ENCODE results near the gene TBC1D1.
A peak's percentile ranks its signal among the peaks of the same experiment; 100 is the strongest.

Gene TBC1D1

DNA sequence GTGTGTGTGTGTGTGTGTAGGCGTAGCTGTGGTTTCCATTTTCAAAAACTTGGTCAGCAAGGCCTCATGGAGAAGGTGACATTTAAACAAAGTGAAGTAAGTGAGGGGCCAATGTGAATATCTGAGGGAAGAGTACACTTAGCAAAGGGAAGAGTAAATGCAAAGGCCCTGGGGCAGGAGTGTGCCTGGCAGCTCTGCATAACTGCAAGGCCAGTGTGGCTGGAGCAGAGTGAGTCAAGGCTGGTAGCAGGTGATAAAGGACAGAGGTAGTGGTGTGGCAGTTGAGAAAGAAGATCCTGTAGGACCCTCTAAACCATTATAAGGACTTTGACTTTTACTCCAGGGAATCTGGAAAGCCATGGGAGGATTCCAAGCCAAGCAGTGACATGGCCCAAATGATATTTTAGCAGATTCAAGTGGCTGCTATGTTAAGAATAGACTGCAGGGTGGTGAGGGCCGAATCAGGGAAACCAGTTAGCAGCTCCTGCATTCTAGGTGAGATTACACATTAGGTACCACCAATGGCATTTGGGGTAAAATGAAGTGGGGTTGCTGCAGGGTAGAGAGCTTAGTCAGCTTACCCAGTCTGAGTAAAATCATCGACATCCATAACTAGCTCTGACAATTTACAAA is 5.9 kb upstream of the TBC1D1 start:
- DNase-seq, result no peak
- no peaks in the 10 kb centered on the region for H3K4me1 ChIP-seq (ENCODE audit: control insufficient read depth, insufficient read depth, low read length, poor library complexity, severe bottlenecking)

DNA sequence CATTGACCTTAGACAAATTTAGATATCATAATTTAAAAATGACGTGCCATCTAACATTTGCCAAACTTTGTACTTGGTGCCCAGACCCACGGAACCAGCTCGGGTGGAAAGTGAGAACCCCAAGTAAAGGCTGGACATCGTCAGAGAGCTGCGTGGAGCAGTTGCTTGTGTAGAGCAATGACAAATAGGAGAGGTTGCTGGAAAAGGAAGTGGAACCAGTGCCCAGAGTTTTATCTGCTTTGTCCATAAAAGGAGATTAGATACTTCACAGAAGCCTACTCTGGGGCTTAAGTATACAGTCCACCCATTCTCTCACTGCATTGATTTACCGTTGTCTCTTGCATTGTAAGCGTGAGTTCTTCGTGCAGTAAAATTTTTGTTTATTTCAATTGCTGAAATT is 5.4 kb upstream of the TBC1D1 start:
- Histone ChIP-seq H3K27me3 (replicated peaks; ENCODE audit: control insufficient read depth, insufficient read depth, low read length, poor library complexity, severe bottlenecking) (no peaks in the 10 kb centered on the region), H3K27ac (ENCODE audit: insufficient read depth, low read length, poor library complexity, severe bottlenecking) (no peak overlapping the region), H3K9me3 (ENCODE audit: control insufficient read depth, low read length) (no peaks in the 10 kb centered on the region), H3K4me3 (ENCODE audit: insufficient read depth, low read depth, low read length, poor library complexity, severe bottlenecking) (no peak overlapping the region), H3K4me1 (ENCODE audit: control insufficient read depth, insufficient read depth, low read length, poor library complexity, severe bottlenecking) (peaks cover 3% of the 10 kb centered on the region), H3K36me3 (ENCODE audit: control insufficient read depth, insufficient read depth, low read length) (no peaks in the 10 kb centered on the region)
- no peak for DNase-seq

More for the DNA sequence above, 5.9 kb upstream of the TBC1D1 start:
- Histone ChIP-seq H3K36me3 (ENCODE audit: control insufficient read depth, insufficient read depth, low read length) (no peaks in the 10 kb centered on the region), H3K27me3 (replicated peaks; ENCODE audit: control insufficient read depth, insufficient read depth, low read length, poor library complexity, severe bottlenecking) (no peaks in the 10 kb centered on the region), H3K27ac (ENCODE audit: insufficient read depth, low read length, poor library complexity, severe bottlenecking) (no peak overlapping the region), H3K9me3 (ENCODE audit: control insufficient read depth, low read length) (no peaks in the 10 kb centered on the region), H3K4me3 (ENCODE audit: insufficient read depth, low read depth, low read length, poor library complexity, severe bottlenecking) (no peak overlapping the region)

- DNase-seq, result peak in 1 of 3 donors; percentile 1
- Histone ChIP-seq H3K27me3 (replicated peaks; ENCODE audit: control insufficient read depth, insufficient read depth, low read length, poor library complexity, severe bottlenecking) (no peaks in the 10 kb centered on the region), H3K9me3 (ENCODE audit: control insufficient read depth, low read length) (no peaks in the 10 kb centered on the region), H3K4me3 (ENCODE audit: insufficient read depth, low read depth, low read length, poor library complexity, severe bottlenecking) (peak overlapping the region; percentile 92), H3K4me1 (ENCODE audit: control insufficient read depth, insufficient read depth, low read length, poor library complexity, severe bottlenecking) (peaks cover 12% of the 10 kb centered on the region), H3K36me3 (ENCODE audit: control insufficient read depth, insufficient read depth, low read length) (no peaks in the 10 kb centered on the region), H3K27ac (ENCODE audit: insufficient read depth, low read length, poor library complexity, severe bottlenecking) (peak overlapping the region; percentile 67)
Measured at GRCh38 chr4:37889849-37890800, 759 bp upstream of the TBC1D1 start.

DNA sequence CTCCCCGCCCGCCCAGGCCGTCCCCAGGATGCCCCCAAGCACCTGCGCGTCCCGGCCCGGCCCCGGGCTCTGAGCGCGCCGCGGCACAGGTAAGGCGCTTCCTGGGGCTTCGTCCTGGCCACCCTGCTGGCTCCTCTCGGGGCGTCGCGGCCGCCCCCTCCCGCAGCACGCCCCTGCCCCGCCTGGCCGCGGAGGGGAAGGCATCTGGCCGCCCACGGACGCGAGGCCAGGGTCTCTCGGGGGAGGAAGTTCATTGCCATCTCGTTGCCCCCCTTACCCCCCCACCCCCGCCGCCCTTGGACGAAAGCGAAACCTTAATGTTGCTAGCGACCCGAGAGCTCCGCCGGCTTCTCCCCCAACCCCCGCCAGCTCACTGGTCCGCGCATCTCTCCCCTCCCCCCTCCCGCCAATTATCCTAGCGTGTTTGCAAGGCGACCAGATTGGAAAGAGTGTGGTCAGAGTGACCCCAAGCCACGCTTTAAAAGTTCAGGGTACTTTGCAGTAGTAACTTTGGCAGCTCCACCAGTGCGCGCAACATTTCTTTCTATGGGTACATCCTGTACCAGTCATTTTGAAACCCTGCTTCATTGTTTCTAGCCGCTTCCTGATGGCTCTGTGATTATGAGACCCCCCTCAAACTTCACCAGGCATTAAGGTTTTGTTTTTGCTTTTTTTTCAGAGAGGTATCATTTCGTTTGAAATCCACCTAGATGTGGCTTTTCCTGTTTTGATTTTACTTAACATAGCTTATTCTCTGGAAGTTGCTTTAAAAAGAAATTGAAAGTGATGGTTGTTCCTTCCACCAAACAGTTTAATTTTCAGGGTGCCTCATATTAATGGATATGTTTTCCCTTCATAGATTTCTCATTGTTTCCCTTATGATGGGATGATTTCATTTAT is 626 bp downstream of the TBC1D1 start:
- DNase-seq, result peak; percentile 20 to 36 (median 34)
- Histone ChIP-seq H3K36me3 (ENCODE audit: control insufficient read depth, insufficient read depth, low read length) (no peaks in the 10 kb centered on the region), H3K27me3 (replicated peaks; ENCODE audit: control insufficient read depth, insufficient read depth, low read length, poor library complexity, severe bottlenecking) (no peaks in the 10 kb centered on the region), H3K9me3 (ENCODE audit: control insufficient read depth, low read length) (no peaks in the 10 kb centered on the region), H3K4me3 (ENCODE audit: insufficient read depth, low read depth, low read length, poor library complexity, severe bottlenecking) (peak overlapping the region; percentile 92), H3K4me1 (ENCODE audit: control insufficient read depth, insufficient read depth, low read length, poor library complexity, severe bottlenecking) (peaks cover 12% of the 10 kb centered on the region), H3K27ac (ENCODE audit: insufficient read depth, low read length, poor library complexity, severe bottlenecking) (peak overlapping the region; percentile 67)

DNA sequence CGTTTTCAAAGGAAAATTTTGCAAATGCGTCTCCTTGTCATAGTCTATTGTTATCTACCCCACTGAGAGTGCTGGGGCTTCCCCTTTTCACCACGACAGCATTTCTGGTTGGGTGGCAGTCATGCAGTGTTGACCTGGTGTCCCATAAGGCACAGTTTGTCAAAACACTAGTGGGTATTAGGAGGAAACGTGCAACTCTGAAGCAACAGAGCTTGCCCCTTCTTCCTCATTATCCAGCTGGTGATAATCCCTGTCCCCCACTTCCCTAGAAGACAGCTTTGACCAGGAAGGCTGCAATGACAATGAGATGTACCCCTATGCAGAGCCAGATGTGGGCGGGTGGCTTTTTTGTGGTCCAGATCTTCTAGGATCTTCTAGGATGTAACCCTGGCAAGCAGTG is 1.8 kb downstream of the TBC1D1 start:
- DNase-seq, result peak in 2 of 3 donors; percentile 12 to 21
- Histone ChIP-seq H3K27me3 (replicated peaks; ENCODE audit: control insufficient read depth, insufficient read depth, low read length, poor library complexity, severe bottlenecking) (no peaks in the 10 kb centered on the region), H3K9me3 (ENCODE audit: control insufficient read depth, low read length) (no peaks in the 10 kb centered on the region), H3K4me3 (ENCODE audit: insufficient read depth, low read depth, low read length, poor library complexity, severe bottlenecking) (peak overlapping the region; percentile 92), H3K36me3 (ENCODE audit: control insufficient read depth, insufficient read depth, low read length) (no peaks in the 10 kb centered on the region), H3K27ac (ENCODE audit: insufficient read depth, low read length, poor library complexity, severe bottlenecking) (peak overlapping the region; percentile 37), H3K4me1 (ENCODE audit: control insufficient read depth, insufficient read depth, low read length, poor library complexity, severe bottlenecking) (peaks cover 12% of the 10 kb centered on the region)

GRCh38 chr4:37893164-37893563 is 2.3 kb downstream of the TBC1D1 start:
- Histone ChIP-seq H3K27me3 (replicated peaks; ENCODE audit: control insufficient read depth, insufficient read depth, low read length, poor library complexity, severe bottlenecking) (no peaks in the 10 kb centered on the region), H3K36me3 (ENCODE audit: control insufficient read depth, insufficient read depth, low read length) (no peaks in the 10 kb centered on the region), H3K9me3 (ENCODE audit: control insufficient read depth, low read length) (no peaks in the 10 kb centered on the region), H3K4me1 (ENCODE audit: control insufficient read depth, insufficient read depth, low read length, poor library complexity, severe bottlenecking) (peaks cover 12% of the 10 kb centered on the region), H3K4me3 (ENCODE audit: insufficient read depth, low read depth, low read length, poor library complexity, severe bottlenecking) (no peak overlapping the region), H3K27ac (ENCODE audit: insufficient read depth, low read length, poor library complexity, severe bottlenecking) (peak overlapping the region; percentile 37)
- DNase-seq, result no peak

DNA sequence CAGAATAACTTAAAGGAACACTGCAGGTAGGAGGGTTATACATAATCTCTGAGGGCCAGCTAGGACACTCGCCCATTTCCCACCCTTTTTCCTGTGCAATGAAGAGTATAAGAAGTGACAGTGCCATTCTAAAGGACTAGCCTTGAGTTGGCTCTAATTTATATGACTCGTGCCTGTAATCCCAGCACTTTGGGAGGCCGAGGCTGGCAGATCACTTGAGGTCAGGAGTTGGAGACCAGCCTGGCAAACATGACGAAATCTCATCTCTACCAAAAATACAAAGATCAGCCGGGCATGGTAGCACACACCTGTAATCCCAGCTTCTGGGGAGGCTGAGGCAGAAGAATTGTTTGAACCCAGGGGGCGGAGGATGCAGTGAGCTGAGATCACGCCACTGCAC is 4.4 kb downstream of the TBC1D1 start:
- no peak overlapping the region for H3K27ac ChIP-seq (ENCODE audit: insufficient read depth, low read length, poor library complexity, severe bottlenecking)
- DNase-seq, result no peak
- peaks cover 11% of the 10 kb centered on the region for H3K4me1 ChIP-seq (ENCODE audit: control insufficient read depth, insufficient read depth, low read length, poor library complexity, severe bottlenecking)
- H3K36me3 ChIP-seq (ENCODE audit: control insufficient read depth, insufficient read depth, low read length), result peaks cover 4% of the 10 kb centered on the region
- no peaks in the 10 kb centered on the region for H3K9me3 ChIP-seq (ENCODE audit: control insufficient read depth, low read length)
- H3K27me3 ChIP-seq (replicated peaks; ENCODE audit: control insufficient read depth, insufficient read depth, low read length, poor library complexity, severe bottlenecking), result no peaks in the 10 kb centered on the region
- no peak overlapping the region for H3K4me3 ChIP-seq (ENCODE audit: insufficient read depth, low read depth, low read length, poor library complexity, severe bottlenecking)

GRCh38 chr4:37896206-37896860 is 5.4 kb downstream of the TBC1D1 start:
- Histone ChIP-seq H3K27ac (ENCODE audit: insufficient read depth, low read length, poor library complexity, severe bottlenecking) (no peak overlapping the region), H3K36me3 (ENCODE audit: control insufficient read depth, insufficient read depth, low read length) (peaks cover 4% of the 10 kb centered on the region), H3K4me1 (ENCODE audit: control insufficient read depth, insufficient read depth, low read length, poor library complexity, severe bottlenecking) (peaks cover 8% of the 10 kb centered on the region), H3K4me3 (ENCODE audit: insufficient read depth, low read depth, low read length, poor library complexity, severe bottlenecking) (no peak overlapping the region), H3K9me3 (ENCODE audit: control insufficient read depth, low read length) (no peaks in the 10 kb centered on the region), H3K27me3 (replicated peaks; ENCODE audit: control insufficient read depth, insufficient read depth, low read length, poor library complexity, severe bottlenecking) (no peaks in the 10 kb centered on the region)
- no peak for DNase-seq

DNA sequence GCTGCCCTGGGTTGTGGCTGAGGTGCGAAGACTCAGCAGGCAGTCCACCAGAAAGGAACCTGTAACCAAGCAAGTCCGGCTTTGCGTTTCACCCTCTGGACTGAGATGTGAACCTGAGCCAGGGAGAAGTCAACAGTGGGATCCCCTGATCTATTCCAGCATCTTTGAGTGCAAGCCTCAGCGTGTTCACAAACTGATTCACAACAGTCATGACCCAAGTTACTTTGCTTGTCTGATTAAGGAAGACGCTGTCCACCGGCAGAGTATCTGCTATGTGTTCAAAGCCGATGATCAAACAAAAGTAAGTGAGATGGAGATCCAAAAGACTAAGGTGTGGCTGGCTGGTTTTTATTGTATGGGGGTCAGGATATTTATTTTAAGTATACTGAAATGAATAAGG is 11.3 kb downstream of the TBC1D1 start:
- no peak overlapping the region for H3K4me3 ChIP-seq (ENCODE audit: insufficient read depth, low read depth, low read length, poor library complexity, severe bottlenecking)
- no peaks in the 10 kb centered on the region for H3K4me1 ChIP-seq (ENCODE audit: control insufficient read depth, insufficient read depth, low read length, poor library complexity, severe bottlenecking)
- peaks cover 15% of the 10 kb centered on the region for H3K36me3 ChIP-seq (ENCODE audit: control insufficient read depth, insufficient read depth, low read length)
- no peaks in the 10 kb centered on the region for H3K9me3 ChIP-seq (ENCODE audit: control insufficient read depth, low read length)
- H3K27me3 ChIP-seq (replicated peaks; ENCODE audit: control insufficient read depth, insufficient read depth, low read length, poor library complexity, severe bottlenecking), result no peaks in the 10 kb centered on the region
- no peak overlapping the region for H3K27ac ChIP-seq (ENCODE audit: insufficient read depth, low read length, poor library complexity, severe bottlenecking)
- DNase-seq, result no peak
